ENCODE results near the gene ATP8A2.

Gene ATP8A2

GRCh38 chr13:25771202-25771601 lies 399.4 kb downstream of the ATP8A2 start:
- TF ChIP-seq CTCF (IDR thresholded peaks at IDR 0.05), result no peak

- TF ChIP-seq CTCF (IDR thresholded peaks at IDR 0.05), result no peak
Measured at GRCh38 chr13:25771641-25772478, 400.1 kb downstream of the ATP8A2 start.

GRCh38 chr13:25775275-25775674 lies 403.5 kb downstream of the ATP8A2 start:
- no peak for TF ChIP-seq CTCF (IDR thresholded peaks at IDR 0.05)

- no peak for TF ChIP-seq CTCF (IDR thresholded peaks at IDR 0.05)
Measured at GRCh38 chr13:25775986-25776385, 404.2 kb downstream of the ATP8A2 start.

GRCh38 chr13:25776722-25777121 lies 404.9 kb downstream of the ATP8A2 start:
- no peak for TF ChIP-seq CTCF (IDR thresholded peaks at IDR 0.05)

GRCh38 chr13:25777509-25777908 lies 405.7 kb downstream of the ATP8A2 start:
- TF ChIP-seq CTCF (IDR thresholded peaks at IDR 0.05), result no peak

- no peak for TF ChIP-seq CTCF (IDR thresholded peaks at IDR 0.05)
Measured at GRCh38 chr13:25778365-25778764, 406.6 kb downstream of the ATP8A2 start.

All from LNCAP (cell line).